HG03196 (cell line): Measurements from ENCODE around the gene MEGF6.

Experiments
- ATAC-seq: cut with Tn5 transposase; IDR thresholded peaks from one replicate; pipeline ENCODE4 v1.9.1; 2021; ENCODE audit not compliant: unreplicated experiment

The MEGF6 gene

GRCh38 chr1:3645666-3646355, 34.5 kb upstream of the MEGF6 start:
- ATAC-seq, result no peak

GRCh38 chr1:3645247-3645646, 33.9 kb upstream of the MEGF6 start:
- ATAC-seq, result no peak

- no peak for ATAC-seq
These were observed 33.0 kb upstream of the MEGF6 start for GRCh38 chr1:3644273-3644672.

GRCh38 chr1:3642919-3643675, 31.8 kb upstream of the MEGF6 start:
- ATAC-seq, result no peak

- no peak for ATAC-seq
These were observed 30.5 kb upstream of the MEGF6 start for GRCh38 chr1:3641816-3642215.

GRCh38 chr1:3641046-3641760, 29.9 kb upstream of the MEGF6 start:
- no peak for ATAC-seq

GRCh38 chr1:3640121-3640837, 29.0 kb upstream of the MEGF6 start:
- no peak for ATAC-seq

- no peak for ATAC-seq
These were observed 28.1 kb upstream of the MEGF6 start for GRCh38 chr1:3639397-3639911.

GRCh38 chr1:3638676-3639075, 27.4 kb upstream of the MEGF6 start:
- ATAC-seq, result no peak

GRCh38 chr1:3638027-3638426, 26.7 kb upstream of the MEGF6 start:
- no peak for ATAC-seq

GRCh38 chr1:3636531-3636930, 25.2 kb upstream of the MEGF6 start:
- no peak for ATAC-seq

GRCh38 chr1:3636080-3636479, 24.8 kb upstream of the MEGF6 start:
- no peak for ATAC-seq

GRCh38 chr1:3634059-3634800, 22.9 kb upstream of the MEGF6 start:
- ATAC-seq, result no peak

- ATAC-seq, result no peak
These were observed 22.2 kb upstream of the MEGF6 start for GRCh38 chr1:3633344-3634058.

GRCh38 chr1:3632716-3633343, 21.5 kb upstream of the MEGF6 start:
- ATAC-seq, result no peak

GRCh38 chr1:3632298-3632697, 21.0 kb upstream of the MEGF6 start:
- ATAC-seq, result no peak

- ATAC-seq, result no peak
These were observed 20.3 kb upstream of the MEGF6 start for GRCh38 chr1:3631320-3632260.

GRCh38 chr1:3630914-3631313, 19.6 kb upstream of the MEGF6 start:
- no peak for ATAC-seq
